ENCODE measurements around the gene TELO2.
"Not testable (repeated sequence)": the region's sequence is repeated elsewhere in the genome, so short reads cannot be mapped to it uniquely, and the experiment has no call there.

Gene TELO2

DNA sequence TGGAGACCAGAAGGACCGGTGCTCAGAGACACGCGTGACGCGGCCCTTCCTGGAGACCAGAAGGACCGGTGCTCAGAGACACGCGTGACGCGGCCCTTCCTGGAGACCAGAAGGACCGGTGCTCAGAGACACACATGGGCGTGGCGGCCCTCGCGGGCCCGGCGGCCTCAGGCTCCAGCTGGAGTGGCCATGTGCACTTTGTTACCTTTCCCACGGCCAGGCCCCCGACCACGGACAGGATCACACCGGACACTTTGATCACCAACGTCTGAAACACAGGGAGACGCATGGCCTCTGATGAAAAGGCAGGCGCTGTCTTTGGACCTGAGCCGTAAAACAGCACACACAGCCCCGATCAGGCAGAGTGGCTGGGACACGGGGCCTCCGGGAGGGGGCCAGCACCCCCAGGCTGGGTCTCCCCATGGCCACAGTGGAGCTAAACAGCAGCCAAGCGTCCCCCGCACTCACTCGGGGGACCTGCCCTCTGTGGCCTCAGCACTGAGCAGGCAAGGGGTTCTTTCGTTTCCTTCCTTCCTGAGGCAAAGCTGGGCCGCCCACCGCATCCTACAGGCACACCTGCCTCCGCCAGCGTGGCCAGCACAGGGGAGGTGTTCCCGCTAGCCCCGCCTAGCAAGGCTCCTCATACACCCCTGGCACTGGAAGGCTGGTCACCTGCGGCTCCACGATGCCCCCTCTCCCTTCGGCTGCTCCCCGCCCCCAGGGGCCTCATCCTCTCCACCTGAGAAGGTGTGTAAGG lies 35.5 kb upstream of the TELO2 start:
- no peak for DNase-seq (ENCODE audit: low read depth, low spot score)

DNA sequence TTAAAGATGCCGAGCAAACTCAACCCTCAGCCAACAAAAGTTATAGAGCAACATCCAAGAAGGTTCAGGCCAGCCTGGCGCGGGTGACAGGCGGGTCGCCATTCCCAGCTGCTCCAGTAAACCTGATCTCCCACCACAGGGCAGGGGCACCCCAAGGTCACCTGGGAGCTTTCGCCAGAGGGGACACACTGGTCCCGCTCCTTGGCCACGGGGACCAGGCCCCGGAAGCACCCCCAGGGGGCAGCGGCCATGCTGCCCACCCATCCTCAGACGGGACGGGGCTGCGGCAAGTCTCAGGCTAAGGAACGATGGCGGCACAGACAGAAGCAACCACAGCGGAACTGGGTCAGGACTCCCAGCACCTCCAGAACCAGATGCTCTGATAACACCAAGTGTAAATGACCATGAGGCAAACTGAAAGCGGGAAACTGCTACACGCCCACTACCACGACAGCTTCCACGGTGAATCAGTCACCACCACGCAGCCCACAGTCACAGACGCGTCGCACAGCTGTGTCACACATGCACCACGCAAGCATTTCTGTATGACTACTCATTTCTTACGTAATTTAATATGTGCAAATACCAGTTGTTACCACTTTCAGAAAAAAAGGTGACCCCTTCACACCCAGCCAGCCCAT lies 34.7 kb upstream of the TELO2 start:
- DNase-seq (ENCODE audit: low read depth, low spot score) = no peak

GRCh38 chr16:1458977-1459341 lies 34.2 kb upstream of the TELO2 start:
- no peak for DNase-seq (ENCODE audit: low read depth, low spot score)

DNA sequence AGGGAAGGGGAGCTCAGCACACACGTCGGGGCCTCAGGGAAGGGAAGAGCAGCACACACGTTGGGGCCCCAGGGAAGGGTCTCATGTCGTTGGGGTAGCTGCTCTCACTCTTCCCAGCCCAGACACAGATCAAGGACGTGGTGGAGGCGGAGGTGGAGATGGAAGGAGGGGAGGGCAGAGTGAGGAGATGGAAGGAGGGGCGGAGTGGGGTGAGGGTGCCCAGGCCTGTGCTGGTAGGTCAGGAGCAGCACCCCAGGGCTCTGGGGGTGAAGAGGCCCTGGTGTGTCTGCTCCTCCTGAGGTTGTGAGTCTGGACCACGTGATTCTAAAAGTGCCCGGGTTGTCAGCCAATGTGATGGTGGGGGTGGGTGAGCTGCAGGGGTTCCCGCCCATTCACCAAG lies 33.2 kb upstream of the TELO2 start:
- no peak for DNase-seq (ENCODE audit: low read depth, low spot score)

- no peak for DNase-seq (ENCODE audit: low read depth, low spot score)
These were observed 32.5 kb upstream of the TELO2 start for GRCh38 chr16:1460602-1461138.

DNA sequence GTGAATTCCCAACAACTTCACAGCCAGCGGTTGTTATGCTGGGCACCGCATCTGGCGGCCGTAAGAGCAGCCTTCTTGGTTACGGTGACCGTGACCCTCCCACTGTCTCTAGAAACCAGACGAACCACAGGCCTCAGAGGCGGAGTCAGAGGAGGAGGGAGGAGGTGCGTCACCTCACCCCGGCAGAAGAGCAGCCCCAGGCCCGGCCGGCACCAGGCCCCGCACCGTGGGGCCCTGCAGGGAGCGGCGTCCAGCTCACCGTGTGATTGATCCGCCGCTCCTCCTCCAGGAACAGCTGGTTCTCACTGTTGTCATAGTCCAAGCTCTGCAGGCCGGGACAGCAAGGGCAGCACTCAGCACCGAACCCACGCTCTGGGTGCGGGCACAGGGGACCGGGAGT lies 32.0 kb upstream of the TELO2 start:
- no peak for DNase-seq (ENCODE audit: low read depth, low spot score)

- no peak for DNase-seq (ENCODE audit: low read depth, low spot score)
These were observed 28.8 kb upstream of the TELO2 start for GRCh38 chr16:1464196-1464893.

GRCh38 chr16:1464894-1465566 lies 28.1 kb upstream of the TELO2 start:
- DNase-seq (ENCODE audit: low read depth, low spot score) = no peak

DNA sequence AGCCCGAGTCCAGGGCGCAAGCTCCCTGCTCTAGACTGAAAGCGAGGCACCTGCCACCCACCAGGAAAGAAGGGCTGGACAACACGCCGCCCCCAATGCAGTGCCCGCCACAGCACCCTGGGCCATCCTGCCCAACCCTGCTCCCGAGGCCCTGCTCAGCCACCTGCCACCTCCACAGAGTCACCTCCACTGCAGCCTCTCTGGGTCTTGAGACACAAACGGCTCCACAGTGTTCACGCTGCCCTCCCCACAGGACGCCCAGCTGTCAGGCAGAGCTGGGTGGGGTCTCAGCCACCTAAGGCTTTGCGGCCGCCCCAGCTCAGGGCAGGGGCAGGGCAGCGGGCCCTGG lies 27.6 kb upstream of the TELO2 start:
- DNase-seq (ENCODE audit: low read depth, low spot score) = no peak

- no peak for DNase-seq (ENCODE audit: low read depth, low spot score)
These were observed 27.1 kb upstream of the TELO2 start for GRCh38 chr16:1466054-1466453.

GRCh38 chr16:1466968-1467521 lies 26.1 kb upstream of the TELO2 start:
- DNase-seq (ENCODE audit: low read depth, low spot score) = no peak

GRCh38 chr16:1468426-1468810 lies 24.7 kb upstream of the TELO2 start:
- DNase-seq (ENCODE audit: low read depth, low spot score) = no peak

GRCh38 chr16:1469141-1469540 lies 24.0 kb upstream of the TELO2 start:
- DNase-seq (ENCODE audit: low read depth, low spot score) = not testable (repeated sequence)

DNA sequence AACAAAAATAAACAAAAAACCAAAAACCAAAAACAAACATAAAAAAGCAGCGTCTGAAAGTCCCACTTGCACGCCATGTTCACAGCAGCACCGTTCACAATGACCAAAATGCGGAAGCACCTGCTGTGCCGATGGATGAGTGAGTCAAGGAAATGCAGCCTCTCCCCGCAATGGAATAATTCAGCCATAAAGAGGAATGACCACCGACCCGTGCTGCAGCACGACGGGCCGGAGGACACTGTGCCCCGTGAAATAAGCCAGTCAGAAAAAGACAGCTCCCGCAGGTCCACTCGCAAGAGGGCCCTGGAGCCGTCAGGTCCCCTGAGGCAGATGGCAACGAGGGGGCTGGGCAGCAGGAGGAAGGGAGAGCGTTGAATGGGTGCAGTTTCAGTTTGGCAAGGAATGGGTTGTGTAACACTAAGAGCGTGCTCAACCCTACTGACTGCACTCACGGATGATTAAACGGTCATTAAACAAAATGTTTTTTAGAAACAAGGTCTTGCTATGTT lies 23.4 kb upstream of the TELO2 start:
- DNase-seq (ENCODE audit: low read depth, low spot score) = no peak

DNA sequence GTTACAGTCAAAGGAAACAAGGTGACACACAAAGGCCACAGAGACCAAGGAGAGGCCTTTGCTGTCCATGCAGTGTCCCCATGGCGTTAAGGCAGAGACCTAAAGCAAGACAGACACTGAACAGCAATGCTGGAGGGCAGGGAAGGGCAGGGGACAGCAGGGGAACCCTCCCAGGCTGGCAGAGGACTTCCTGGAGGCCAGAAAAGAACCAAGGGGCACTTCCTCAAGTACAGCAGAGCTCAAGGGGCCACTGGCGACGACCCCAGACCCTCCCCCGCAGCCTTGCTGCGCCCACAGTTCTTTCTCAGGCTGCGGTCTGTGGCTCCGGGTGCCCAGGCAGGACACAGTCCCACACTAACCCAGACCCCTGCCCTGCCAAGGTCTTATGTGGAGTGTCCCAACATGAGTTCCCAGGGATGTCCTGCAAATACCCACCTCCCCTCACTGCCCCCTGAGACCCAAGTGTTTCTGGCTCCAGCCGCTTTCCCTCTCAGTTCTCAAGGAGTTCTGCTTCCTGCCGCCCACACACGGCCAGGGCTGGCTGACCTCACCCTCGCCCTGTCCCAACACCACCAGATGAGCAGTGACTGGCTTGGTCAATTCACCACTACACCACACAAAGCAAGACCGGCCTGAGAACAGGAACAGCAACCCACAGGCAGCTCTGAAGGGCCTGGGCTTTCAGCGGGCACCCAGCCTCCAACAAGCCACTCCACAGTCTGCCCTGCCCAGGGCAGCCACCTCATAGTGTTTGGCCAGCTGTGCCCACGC lies 22.5 kb upstream of the TELO2 start:
- no peak for DNase-seq (ENCODE audit: low read depth, low spot score)

DNA sequence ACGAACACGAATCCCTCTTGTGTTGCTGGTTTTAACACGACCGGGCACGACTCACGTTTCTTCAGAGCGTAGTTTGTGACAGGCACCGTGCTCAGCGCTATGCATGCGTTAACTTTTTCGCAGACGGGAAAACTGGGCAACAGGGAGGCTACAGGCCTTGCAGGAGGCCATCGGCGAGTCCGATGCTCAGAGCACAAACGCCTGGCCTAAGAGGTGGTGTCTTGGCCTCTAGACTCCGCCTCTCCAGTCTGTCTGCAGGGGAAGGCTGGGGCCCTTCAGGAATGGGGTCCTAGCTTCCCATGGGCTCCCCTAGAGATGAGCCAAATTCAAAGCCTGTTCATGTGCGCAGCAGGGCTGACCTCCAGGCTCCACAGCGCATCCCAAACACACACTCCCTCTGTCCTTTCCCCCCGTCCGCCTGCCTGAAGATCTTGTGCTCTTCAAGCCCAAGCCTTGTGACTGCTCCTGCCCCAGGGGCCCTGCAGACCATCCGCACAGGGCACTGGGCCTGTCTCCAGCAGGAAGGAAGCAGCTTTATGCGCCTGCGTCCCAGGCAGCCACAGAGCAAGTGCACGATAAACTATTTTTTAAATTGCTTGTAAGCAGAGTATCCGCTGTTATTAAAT lies 21.5 kb upstream of the TELO2 start:
- no peak for DNase-seq (ENCODE audit: low read depth, low spot score)

GRCh38 chr16:1472974-1473373 lies 20.2 kb upstream of the TELO2 start:
- DNase-seq (ENCODE audit: low read depth, low spot score) = no peak

- no peak for DNase-seq (ENCODE audit: low read depth, low spot score)
These were observed 18.9 kb upstream of the TELO2 start for GRCh38 chr16:1474082-1474795.

- peak; percentile 37 for DNase-seq (ENCODE audit: low read depth, low spot score)
These were observed 18.2 kb upstream of the TELO2 start, which contains the start of gene CLCN7 for GRCh38 chr16:1474796-1475551. Gene CLCN7, minus strand, starts transcription at chr16:1475028. Its CDS starts 54 bp downstream, at chr16:1474974.
